GM21717 (cell line): ENCODE data around the gene KERA.

Experiments used
- ATAC-seq: cut with Tn5 transposase; IDR thresholded peaks from one replicate; pipeline ENCODE4 v1.9.1; 2021; ENCODE audit warnings: mild to moderate bottlenecking, moderate library complexity; ENCODE audit not compliant: unreplicated experiment

Gene KERA

DNA sequence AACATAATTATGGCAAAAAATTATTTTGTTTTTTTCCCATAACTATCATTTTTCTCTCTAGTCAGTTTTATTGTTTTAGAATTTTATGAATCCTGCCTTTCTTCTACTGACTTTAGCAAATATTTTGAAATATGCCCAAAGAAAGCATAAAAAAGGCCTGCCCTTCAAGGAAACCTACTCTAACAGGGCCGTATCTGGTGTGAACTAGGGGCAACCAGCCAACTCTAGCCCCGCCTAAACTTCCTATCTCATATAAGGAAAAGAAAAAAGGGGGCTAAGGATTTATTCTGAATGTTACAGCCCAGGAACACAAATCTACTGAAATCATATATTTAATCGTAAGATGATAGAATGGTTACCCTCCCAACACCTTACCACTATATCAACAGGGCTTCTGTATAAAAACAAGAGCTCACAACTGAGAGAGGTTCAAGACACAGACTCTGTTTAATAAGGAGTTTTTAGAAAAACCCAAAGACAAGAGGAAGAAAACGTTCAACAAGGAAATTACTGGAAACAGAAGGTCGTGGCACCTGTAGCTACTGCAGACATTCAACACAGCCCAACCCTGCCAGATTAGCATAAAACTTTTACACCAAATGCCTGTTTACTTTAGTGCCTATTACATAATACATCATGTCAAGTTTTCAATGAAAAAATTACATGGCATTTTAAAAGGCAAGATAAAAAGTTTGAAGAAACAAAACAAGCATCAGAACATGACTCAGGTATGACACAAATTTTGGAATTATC, 40.1 kb downstream of the KERA start:
- ATAC-seq = no peak

DNA sequence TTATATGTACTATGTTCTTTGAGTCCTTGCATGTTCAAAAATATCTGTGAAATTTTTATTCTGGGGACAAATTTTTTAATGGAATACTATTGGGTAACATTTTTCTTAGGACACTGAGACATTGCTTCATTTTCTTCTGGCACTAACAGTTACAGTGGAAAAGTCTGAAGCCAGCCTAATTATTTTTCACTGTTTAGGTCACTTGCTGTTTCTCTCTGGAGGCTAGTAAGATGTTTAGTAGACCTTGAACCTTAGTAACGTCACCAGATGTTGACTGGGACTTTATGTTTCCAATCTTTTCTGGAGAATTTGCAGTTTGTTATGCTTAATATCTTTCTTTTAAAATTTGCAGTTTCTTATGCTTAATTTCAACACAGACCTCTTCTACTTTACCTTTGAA, 40.8 kb downstream of the KERA start:
- ATAC-seq = no peak

DNA sequence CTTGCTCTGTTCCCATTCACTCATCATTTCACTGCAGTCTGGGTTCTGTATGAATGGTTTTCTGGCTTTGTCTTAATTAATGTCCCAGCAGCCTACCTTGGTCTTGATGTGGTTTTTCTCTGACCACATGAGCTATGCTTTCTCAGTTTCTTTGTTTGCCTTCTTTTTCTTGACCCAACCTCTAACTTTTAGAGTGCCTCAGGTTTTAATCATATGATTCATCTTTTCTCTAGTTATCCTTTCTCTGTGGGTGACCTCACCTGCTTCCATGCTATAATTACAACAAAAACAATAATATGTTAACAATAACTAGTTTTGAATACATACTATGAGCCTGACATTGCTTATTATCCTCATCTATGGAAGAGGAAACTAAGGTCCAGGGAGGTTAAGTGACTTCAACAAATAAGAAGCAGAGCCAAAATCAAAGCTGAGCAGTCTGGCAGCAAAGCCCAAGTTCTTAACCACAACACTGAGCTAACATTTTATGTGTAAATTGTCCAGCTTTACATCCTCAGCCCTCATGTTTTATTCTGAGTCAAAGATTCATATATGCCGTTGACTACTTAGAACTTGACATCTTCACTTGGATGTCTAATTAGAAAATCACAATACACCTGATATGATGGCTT, 48.4 kb downstream of the KERA start:
- ATAC-seq = peak; percentile 90

DNA sequence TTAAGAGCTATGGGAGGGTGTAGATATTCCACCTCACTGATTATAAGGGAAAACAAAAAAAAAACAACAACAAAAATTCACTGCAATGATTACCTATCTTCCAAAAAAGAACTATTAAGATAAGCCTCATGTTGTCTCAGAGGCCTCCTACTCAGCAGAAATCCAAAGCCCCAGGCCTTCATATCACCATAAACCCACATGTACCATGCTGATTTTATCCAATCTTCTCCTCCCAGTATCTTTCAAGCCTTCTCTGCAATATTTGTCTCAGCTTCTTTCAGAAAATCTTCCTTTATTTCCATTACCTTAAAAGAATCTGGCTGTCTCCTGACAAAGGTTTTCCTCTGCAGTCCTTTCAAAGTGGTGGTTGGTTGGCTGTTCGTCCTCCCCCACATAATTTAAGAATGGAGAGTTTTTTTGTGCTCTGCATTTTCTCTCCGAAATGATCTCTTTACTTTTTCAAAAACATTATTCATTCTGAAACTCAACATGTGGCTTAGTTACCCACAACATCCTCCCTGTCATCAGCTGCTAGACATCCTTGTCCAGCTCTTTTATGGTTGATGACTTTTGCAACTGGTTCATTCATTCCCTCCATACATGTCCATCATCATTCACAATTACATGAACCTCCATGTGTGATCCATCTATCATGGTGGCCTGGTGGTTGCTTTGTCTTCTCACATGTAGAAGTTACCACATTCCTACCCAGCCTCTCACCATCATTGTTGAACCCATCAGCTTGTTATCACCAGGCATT, 50.1 kb downstream of the KERA start:
- ATAC-seq = peak; percentile 86

DNA sequence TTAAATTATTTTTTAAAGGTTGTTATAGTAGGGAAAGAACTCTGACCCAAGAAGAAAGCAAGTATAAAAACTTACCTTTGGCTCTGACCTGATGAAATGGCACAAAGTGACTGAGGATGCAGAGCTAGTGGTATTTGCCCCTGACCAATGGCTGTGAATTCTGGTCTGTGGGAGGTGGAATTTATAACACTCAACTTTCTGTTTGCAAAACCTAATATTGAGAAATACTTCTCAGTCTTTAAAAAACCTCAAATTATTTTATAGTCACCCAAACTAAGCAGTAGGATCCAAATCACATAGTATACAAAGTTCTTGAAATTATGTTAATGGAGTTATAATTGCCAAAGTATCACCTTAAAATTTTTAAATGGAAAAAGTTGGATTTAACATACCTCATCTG, 53.0 kb downstream of the KERA start, which contains the start of gene EPYC:
Gene EPYC (minus strand): TSS at position 101 of the 400 bp plus-strand sequence. CDS start 2,407 bp downstream, outside the sequence.
- no peak for ATAC-seq

DNA sequence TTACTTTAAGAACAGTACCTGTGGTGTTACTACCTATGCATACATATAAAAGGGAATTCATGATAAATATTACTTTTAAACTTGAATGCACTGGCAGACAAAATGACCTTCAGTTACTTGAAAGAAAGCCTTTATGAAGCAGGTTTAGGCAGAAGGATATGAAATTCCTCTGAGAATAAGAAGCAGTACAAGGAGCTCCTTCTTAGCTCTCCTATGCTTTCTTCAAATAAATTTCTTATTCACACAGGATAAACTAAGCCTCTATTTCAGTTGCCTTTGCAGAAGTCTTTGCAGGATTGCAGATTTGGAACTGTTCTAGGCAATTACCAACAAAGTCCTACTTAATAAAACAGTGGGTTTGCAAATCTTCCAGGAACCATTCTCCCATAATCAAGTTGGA, 54.1 kb downstream of the KERA start:
- no peak for ATAC-seq

DNA sequence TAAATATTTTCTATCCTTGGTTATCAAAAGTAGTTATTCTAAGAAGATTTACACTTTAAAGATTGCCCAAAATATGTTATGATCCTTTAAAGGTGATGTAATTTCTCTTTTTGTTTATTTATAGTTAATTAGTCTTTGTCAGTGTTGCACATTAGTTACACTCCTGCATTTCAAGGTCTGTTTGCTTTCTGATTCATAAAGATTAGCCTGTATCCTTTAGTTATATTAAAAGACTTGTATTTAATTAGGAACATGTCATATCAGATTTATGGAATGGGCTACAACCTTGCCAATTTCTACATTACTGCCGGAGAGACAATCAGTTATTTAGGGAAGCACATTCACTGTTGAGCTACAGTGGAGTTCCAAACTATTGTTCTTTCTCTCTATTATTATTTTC, 56.5 kb downstream of the KERA start:
- no peak for ATAC-seq
